HG02938 (cell line): ENCODE results near the gene DCDC2B.
"Not testable (repeated sequence)": the region's sequence is repeated elsewhere in the genome, so short reads cannot be mapped to it uniquely, and the experiment has no call there.

Experiments used
- ATAC-seq: cut with Tn5 transposase; IDR thresholded peaks from one replicate; pipeline ENCODE4 v1.9.1; 2021; ENCODE audit warnings: mild to moderate bottlenecking, moderate library complexity; ENCODE audit not compliant: unreplicated experiment

Gene DCDC2B

DNA sequence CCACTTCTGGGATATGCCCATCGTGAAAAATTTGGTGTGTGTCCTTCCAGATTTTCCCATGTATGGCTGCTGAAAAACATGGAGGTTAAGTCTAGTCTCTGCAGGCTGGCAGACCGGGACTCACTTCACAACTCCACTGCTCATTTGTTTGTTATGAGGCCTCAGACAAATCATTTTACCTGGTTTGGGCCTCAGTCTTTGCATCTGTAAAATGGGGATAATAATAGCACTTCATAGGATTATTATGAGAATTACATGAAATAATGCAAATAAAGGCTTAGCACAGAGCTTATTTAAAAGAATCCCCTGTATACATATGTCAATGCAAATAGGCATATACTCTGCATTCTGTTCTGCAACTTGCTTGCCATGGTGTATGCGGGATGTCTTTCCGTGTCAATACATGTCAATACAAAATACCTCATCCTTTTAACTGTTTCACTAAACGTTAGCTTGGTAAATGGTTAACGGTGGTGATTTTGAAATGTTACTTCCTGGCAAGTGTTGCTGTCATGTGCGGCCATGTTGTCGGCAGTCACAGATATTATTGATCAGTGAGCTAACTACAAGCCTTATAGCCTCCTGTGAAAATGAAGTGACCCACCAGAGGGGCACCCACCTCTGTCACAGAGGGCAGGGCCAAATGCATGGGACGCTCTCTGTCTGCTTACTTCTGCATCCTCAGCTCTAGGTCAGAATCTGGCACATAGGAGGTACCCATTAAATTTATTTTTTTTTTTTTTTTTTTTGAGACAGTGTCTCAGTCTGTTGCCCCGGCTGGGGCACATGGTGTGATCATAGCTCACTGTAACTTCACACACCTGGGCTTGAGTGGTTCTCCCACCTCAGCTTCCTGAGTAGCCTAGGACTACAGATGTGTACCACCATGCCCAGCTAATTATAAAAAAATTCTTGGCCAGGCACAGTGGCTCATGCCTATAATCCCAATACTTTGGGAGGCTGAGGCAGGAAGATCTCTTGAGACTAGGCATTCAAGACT, 46.5 kb downstream of the DCDC2B start:
- no peak for ATAC-seq

DNA sequence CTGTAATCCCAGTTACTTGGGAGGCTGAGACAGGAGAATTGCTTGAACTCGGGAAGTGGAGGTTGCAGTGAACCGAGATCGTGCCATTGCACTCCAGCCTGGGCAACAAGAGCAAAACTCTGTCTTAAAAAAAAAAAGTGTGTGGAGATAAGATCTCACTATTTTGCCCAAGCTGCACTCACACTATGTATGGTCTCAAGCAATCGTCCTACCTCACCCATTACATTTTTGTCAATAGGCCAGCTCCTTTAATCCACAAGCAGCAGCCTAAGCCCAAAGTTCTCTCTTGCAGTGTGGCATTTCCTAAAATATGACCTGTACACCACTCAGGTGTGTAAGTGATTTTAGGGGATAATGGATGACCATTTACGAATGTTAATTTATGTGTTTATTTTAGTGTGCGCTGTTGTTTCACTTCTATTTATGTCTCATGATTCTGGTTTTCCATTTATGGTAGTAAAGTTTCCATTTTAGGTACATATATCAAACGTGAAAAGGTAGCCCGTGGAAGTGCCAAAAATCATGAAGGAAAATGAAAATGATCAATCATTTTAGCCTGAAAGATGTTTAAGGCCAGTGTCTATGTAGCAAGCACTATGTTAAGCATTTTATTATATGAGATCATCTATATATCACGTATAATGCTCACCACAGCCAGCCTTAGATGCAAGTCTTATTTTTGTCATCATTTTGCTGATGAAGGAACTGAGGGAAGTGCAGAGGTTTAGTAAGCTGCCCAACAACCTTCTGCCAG, 47.8 kb downstream of the DCDC2B start:
- ATAC-seq, result no peak

DNA sequence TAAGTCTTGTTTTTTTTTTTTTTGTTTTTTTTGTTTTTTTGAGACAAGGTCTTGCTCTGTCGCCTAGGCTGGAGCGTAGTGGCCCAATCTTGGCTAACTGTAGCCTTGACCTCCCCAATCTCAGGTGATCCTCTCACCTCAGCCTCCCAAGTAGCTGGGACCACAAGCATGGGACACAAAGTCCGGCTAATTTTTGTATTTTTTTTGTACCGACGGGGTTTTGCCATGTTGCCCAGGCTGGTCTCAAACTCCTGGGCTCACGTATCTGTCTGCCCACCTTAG, 48.3 kb downstream of the DCDC2B start:
- no peak for ATAC-seq

DNA sequence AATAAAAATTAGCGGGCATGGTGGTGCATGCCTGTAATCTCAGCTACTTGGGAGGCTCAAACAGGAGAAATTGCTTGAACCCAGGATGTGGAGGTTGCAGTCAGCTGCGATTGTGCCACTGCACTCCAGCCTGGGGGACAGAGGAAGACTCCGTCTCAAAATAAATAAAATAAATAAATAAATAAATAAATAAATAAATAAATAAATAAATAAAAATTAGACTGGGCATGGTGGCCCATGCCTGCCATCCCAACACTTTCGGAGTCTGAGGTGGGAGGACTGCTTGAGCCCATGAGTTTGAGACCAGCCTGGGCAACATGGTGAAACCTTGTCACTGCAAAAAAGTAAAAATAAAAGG, 54.3 kb downstream of the DCDC2B start:
- not testable (repeated sequence) for ATAC-seq

DNA sequence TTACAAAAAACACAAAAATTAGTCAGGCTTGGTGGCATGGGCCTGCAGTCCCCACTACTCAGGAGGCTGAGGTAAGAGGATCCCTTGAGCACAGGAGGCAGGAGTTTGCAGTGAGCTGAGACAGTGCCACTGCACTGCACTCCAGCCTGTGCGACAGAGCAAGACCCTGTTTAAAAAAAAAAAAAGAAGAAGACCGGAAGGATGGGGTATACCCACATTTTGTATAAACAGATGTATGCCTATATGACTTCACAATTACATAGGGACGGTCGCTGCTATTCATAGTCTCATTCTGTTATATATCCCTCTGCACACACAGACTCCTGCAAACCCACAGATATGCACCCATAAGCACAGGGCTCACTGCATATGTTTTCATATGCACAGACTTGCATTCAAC, 54.9 kb downstream of the DCDC2B start:
- no peak for ATAC-seq
